ENCODE measurements around the gene DUSP22.

DNA sequence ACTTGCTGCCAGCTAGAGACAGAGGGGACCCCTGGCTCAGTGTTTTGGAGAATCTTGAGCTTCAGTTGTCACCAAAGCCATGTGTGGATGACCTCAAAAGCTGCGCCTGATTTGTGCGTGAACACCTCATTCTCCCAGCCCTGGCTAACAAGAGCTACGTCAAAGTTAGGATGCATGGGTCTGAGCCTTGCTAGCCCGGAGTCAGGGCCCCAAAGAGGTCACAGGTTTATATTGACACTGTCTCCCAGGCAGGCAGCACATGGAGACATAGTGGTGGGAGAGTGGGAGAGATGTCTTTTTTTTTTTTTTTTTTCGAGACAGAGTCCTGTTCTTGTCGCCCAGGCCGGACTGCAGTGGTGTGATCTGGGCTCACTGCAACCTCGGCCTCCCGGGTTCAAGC lies 36.1 kb upstream of the DUSP22 start:
- TF ChIP-seq TCFL5 (CRISPR knock-in tag; conservative IDR thresholded peaks at IDR 0.05): no peak
- TF ChIP-seq POLR2AphosphoS5 (IDR thresholded peaks at IDR 0.05; ENCODE audit: control insufficient read depth, insufficient read depth, low read depth, low read length): no peak
- no peak for TF ChIP-seq PCBP2 (IDR thresholded peaks at IDR 0.05; ENCODE audit: low read depth, low read length, poor library complexity, severe bottlenecking)
- no peak for TF ChIP-seq ZFX (CRISPR knock-in tag; IDR thresholded peaks at IDR 0.05)
- no peak for TF ChIP-seq ZNF57 (CRISPR knock-in tag; IDR thresholded peaks at IDR 0.05)
- TF ChIP-seq ZKSCAN1 (IDR thresholded peaks at IDR 0.05; ENCODE audit: low read depth, low read length): no peak
- TF ChIP-seq, protein P1, sequence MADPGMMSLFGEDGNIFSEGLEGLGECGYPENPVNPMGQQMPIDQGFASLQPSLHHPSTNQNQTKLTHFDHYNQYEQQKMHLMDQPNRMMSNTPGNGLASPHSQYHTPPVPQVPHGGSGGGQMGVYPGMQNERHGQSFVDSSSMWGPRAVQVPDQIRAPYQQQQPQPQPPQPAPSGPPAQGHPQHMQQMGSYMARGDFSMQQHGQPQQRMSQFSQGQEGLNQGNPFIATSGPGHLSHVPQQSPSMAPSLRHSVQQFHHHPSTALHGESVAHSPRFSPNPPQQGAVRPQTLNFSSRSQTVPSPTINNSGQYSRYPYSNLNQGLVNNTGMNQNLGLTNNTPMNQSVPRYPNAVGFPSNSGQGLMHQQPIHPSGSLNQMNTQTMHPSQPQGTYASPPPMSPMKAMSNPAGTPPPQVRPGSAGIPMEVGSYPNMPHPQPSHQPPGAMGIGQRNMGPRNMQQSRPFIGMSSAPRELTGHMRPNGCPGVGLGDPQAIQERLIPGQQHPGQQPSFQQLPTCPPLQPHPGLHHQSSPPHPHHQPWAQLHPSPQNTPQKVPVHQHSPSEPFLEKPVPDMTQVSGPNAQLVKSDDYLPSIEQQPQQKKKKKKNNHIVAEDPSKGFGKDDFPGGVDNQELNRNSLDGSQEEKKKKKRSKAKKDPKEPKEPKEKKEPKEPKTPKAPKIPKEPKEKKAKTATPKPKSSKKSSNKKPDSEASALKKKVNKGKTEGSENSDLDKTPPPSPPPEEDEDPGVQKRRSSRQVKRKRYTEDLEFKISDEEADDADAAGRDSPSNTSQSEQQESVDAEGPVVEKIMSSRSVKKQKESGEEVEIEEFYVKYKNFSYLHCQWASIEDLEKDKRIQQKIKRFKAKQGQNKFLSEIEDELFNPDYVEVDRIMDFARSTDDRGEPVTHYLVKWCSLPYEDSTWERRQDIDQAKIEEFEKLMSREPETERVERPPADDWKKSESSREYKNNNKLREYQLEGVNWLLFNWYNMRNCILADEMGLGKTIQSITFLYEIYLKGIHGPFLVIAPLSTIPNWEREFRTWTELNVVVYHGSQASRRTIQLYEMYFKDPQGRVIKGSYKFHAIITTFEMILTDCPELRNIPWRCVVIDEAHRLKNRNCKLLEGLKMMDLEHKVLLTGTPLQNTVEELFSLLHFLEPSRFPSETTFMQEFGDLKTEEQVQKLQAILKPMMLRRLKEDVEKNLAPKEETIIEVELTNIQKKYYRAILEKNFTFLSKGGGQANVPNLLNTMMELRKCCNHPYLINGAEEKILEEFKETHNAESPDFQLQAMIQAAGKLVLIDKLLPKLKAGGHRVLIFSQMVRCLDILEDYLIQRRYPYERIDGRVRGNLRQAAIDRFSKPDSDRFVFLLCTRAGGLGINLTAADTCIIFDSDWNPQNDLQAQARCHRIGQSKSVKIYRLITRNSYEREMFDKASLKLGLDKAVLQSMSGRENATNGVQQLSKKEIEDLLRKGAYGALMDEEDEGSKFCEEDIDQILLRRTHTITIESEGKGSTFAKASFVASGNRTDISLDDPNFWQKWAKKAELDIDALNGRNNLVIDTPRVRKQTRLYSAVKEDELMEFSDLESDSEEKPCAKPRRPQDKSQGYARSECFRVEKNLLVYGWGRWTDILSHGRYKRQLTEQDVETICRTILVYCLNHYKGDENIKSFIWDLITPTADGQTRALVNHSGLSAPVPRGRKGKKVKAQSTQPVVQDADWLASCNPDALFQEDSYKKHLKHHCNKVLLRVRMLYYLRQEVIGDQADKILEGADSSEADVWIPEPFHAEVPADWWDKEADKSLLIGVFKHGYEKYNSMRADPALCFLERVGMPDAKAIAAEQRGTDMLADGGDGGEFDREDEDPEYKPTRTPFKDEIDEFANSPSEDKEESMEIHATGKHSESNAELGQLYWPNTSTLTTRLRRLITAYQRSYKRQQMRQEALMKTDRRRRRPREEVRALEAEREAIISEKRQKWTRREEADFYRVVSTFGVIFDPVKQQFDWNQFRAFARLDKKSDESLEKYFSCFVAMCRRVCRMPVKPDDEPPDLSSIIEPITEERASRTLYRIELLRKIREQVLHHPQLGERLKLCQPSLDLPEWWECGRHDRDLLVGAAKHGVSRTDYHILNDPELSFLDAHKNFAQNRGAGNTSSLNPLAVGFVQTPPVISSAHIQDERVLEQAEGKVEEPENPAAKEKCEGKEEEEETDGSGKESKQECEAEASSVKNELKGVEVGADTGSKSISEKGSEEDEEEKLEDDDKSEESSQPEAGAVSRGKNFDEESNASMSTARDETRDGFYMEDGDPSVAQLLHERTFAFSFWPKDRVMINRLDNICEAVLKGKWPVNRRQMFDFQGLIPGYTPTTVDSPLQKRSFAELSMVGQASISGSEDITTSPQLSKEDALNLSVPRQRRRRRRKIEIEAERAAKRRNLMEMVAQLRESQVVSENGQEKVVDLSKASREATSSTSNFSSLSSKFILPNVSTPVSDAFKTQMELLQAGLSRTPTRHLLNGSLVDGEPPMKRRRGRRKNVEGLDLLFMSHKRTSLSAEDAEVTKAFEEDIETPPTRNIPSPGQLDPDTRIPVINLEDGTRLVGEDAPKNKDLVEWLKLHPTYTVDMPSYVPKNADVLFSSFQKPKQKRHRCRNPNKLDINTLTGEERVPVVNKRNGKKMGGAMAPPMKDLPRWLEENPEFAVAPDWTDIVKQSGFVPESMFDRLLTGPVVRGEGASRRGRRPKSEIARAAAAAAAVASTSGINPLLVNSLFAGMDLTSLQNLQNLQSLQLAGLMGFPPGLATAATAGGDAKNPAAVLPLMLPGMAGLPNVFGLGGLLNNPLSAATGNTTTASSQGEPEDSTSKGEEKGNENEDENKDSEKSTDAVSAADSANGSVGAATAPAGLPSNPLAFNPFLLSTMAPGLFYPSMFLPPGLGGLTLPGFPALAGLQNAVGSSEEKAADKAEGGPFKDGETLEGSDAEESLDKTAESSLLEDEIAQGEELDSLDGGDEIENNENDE (IDR thresholded peaks at IDR 0.05; ENCODE audit: low read depth, low read length): no peak
- no peak for TF ChIP-seq TOE1 (IDR thresholded peaks at IDR 0.05; ENCODE audit: borderline replicate concordance)
- TF ChIP-seq TOE1 (CRISPR knock-in tag; IDR thresholded peaks at IDR 0.05; ENCODE audit: borderline replicate concordance, low read depth): no peak
- no peak for TF ChIP-seq ERF (CRISPR knock-in tag; IDR thresholded peaks at IDR 0.05)
- TF ChIP-seq CTCF (IDR thresholded peaks at IDR 0.05 in 2 of 3, conservative IDR thresholded peaks at IDR 0.05 in 1 of 3; ENCODE audit: insufficient read depth in 2 of 3, low read depth in 1 of 3, low read length in 3 of 3): no peak
- TF ChIP-seq HDAC6 (IDR thresholded peaks at IDR 0.05; ENCODE audit: low read depth, low read length): no peak
- no peak for TF ChIP-seq ZNF121 (CRISPR knock-in tag; conservative IDR thresholded peaks at IDR 0.05)
- TF ChIP-seq RNF2 (IDR thresholded peaks at IDR 0.05): no peak
